GM19099 (cell line): Measurements from ENCODE around the gene CCDC78.

ENCODE experiments used
- POLR2A ChIP-seq: IDR thresholded peaks from 3 replicates; pipeline ENCODE4 v1.6.1; 2011; ENCODE audit warnings: low read depth; ENCODE audit not compliant: insufficient read length; ENCODE audit errors: extremely low read depth

CCDC78 gene

DNA sequence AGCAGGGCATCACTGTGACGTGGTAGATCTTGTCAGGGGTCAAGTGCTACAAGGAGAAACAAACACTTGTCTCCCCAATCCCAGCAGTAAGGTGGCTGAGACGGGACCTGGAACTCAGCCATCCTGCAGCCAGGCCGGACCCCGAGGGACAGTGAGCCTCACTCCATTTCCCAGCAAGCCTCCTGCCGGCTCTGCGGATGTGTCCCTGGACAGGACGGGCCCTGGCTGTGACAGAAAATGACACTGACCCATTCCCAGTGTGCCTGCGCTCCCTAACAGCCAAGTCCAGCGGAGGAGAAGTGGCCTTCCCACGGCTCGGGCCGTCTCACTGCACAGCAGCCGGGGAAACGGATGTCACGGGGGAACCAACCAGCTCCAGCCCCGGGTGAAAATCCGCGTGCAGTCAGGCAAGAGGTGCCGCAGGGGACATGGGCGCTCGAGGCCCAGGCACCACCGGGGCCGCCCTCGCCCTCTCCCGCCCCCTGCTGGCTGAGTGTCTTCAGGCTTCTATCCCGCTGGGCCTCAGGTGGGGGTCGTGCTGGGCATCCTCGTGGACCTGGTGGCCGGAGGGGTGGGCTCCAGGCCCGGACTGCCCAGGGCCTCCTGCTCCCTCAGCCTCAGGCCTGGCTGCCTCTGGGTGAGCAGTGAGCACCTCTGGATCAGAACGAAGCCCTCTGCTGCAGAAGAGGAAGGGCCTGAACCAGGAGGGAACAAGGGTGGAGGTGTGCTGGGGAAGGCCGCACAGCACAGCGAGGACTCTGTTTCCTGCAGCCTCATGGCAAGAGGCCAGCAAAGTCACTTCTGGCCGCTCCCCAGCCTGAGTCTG lies 7.4 kb upstream of the CCDC78 start:
- no peak for TF ChIP-seq POLR2A

DNA sequence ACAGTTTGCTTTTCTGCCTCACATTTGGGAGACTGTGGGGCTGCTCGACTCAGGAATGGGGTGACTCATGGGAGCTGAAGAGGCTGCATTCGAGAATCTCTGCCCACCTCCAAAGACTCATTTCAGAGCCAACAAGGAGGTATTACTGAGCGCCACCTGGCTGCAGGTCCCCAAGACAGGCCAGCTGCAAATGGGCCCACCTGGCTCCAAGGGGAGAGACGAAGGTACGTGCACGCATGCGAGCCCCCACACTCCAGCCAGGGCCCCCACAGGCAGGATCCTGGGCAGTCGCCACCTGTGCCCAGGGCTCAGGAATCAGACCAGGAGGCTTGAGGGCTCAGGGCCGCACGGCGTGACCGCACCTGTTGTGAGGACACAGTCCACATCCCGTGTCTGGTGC lies 6.7 kb upstream of the CCDC78 start:
- no peak for TF ChIP-seq POLR2A

DNA sequence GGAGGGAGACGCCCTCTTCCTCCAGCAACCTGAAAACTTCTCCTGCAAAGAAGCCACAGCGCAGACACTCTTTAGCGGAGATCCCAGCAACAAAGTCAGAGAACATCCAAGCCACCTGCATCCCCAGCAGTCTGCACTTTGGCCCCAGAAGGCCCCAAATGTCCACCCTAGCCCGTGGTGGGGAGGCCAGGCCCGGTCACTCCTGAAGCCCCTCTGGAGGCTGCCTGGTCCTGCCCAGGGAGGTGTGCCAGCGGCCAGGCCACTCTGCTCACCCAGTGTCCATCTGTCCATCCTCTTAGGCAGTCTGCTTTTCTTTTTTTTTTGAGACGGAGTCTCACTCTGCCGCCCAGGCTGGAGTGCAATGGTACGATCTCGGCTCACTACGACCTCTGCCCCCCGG lies 6.1 kb upstream of the CCDC78 start:
- TF ChIP-seq POLR2A: no peak

DNA sequence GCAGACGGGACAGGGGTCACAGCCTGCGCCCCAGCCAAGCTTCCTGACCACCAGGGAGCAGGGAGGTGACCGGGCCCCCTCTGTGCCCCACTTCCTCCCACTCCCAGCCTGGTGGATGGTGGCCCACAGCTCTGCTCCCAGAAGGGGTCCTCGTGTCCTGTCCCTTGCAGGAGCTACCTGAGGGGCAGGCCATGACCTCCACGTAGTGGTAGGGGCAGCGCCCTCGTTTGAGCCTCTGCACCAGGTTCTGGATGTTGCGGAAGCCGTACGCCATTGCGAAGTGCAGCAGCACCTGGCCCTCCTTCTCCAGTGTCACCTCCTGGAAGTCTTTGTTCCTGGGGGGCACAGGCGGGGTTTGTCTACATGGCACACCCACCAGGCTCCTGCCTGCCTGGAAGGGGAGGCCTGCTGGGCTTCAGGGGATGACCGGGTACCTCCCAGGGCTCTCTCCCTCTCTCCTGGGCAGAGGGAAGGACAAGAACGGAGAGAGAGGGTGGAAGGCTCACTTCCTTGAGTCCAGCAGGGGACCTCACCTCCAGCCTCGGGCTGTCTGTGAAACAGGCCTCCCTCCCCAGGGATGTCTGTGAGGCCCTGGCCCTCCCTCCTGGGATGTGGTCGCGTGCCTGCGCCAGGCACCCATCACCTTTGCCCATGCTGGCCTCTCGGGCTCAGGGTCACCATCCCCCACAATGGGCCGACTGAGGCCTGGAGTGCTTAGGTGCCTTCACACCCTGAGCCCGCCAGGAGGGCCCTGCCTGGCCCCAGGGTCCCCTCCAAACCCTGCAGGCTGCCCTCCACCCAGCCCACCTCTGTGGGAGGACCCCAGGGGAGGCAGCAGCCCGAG lies 4.6 kb upstream of the CCDC78 start:
- no peak for TF ChIP-seq POLR2A

DNA sequence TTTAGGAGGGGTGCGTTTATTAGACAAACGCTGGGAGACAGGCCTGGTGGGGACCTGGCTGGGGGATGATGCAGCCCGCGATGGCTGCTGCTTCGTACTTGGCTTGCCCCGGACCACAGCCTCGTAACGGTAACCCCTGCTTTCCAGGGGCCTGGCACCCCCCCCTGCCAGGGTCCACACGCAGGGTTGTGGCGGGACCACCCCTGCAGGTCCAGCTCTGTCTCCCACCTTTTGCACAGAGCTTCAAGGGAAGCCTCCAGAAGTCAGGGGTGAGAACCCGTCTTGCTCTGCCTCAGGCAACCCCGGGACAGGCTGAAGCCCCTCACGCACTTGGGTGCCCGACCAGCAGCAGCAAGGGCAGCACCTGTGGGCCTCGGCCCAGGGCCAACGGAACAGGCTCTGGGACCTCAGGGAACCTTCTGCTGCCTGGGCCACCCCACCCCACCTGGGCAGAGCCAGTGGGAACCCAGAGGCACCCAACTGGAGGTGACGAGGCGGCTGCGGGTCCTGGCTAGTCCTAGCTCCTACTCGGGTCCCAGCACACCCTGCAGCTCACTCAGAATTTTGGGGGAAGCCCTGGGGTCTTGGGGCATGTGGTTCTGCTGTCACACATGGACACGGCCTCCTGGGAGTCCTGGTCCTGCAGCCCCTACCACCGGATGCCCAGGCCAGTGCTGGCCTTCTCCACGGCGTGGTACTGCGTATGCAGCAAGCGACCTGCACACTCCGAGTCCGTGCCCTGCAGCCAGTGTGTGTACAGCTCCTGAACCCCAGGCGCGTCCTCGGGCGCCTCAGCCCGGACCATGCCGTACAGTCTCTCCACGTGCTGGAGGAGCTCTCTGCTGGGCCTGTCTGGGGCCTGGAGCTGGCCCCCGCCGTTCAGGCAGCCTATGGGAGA lies 3.8 kb upstream of the CCDC78 start:
- TF ChIP-seq POLR2A: no peak

DNA sequence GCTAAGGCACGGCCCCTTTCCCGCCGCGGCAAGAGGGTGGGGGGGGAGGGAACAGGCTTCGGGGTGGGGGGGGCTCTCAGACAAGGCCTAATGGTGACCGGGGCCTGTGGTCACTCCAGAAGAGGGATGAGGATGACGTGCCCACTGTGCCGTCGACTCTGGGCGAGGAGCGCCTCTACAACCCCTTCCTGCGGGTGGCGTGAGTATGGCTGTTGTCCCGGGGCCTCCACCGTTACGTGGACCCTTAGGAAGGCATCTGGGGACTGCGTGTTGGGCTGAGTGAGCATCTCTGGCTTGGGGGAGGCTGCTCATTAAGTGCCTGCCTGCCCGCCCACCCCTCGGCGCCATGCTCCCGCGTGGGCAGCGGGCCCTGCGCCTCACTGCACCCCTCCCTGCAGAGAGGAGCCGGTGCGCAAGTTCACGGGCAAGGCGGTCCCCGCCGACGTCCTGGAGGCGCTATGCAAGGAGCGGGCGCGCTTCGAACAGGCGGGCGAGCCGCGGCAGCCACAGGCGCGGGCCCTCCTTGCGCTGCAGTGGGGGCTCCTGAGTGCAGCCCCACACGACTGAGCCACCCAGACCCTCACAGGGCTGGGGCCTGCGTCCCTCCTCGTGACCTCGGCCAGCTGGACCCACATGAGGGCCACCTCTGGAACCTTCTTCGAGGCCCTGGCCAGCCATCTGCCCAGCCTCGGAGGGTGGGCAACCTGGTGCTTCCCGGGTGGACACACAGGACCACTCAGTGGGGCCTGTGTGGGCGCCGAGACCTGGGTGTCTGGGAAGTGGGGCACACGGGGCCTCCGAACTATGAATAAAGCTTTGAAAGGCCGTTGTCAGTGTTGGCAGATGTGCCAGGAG lies 2.9 kb upstream of the CCDC78 start:
- TF ChIP-seq POLR2A: no peak

DNA sequence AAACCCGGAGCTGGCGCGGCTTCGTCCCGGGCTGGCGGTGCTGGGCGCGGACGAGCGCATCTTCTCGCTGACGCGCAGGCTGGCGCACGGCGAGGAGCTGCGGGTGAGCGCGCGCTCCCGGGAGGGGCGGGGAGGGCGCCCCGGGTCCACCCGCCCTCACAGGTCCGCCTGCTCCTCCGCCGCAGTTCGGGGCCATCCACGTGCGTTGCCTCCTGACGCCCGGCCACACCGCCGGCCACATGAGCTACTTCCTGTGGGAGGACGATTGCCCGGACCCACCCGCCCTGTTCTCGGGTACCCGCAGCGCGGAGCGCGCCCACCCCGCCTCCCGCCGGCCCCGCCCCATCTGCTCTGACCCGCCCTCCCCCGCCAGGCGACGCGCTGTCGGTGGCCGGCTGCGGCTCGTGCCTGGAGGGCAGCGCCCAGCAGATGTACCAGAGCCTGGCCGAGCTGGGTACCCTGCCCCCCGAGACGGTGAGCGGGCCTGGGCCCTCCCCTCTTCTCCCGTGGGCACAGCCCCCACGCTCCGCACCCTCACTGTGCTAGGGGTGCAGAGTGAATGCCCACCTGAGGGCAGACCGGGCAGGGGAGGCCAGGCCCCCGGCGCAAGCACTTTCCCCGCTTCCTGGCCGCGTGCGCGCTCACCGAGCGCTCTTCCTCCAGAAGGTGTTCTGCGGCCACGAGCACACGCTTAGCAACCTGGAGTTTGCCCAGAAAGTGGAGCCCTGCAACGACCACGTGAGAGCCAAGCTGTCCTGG lies 2.1 kb upstream of the CCDC78 start:
- TF ChIP-seq POLR2A: peak; percentile 39

DNA sequence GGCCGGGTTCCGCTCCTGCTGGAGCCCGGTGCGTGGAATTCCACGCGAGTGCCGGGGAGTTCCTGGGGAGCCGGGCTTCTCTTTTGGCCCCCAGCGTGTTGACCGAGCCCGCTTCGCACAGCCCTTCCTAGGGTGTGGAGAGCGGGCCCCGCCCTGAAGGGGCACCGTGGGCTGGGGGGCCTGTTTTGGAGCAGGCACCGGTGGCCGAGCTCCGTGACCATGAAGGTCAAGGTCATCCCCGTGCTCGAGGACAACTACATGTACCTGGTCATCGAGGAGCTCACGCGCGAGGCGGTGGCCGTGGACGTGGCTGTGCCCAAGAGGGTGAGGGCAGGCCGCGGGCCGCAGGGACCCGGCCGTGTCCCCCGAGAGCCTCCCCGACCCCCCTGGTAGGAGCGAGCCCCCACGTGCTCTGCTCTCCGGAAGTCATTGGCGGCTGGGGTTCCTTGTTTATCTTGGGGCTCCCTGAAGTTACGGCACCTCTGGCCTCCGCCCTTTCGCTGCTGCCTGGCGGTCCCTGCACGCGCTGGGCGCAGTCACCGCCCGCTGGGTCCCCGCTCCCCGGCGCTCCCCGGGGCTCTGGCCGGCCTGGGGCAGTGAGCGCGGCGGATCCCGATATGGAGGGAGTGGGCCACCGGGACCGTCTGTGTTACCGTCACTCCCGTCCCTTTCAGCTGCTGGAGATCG lies 1.2 kb upstream of the CCDC78 start:
- TF ChIP-seq POLR2A: no peak

DNA sequence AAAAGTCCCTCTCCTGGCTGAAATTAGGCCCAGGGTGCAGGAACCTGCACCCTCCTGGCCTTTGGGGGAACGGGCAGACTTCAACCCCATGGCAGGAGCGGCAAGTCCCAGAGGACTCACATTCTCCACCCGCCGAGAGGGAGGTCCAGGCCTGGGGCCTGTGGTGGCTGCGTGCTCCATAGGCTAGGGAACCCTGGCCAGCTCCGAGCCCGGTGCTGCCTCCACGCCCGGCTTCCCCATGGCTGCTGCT lies 130 bp downstream of the CCDC78 start:
- TF ChIP-seq POLR2A: no peak

DNA sequence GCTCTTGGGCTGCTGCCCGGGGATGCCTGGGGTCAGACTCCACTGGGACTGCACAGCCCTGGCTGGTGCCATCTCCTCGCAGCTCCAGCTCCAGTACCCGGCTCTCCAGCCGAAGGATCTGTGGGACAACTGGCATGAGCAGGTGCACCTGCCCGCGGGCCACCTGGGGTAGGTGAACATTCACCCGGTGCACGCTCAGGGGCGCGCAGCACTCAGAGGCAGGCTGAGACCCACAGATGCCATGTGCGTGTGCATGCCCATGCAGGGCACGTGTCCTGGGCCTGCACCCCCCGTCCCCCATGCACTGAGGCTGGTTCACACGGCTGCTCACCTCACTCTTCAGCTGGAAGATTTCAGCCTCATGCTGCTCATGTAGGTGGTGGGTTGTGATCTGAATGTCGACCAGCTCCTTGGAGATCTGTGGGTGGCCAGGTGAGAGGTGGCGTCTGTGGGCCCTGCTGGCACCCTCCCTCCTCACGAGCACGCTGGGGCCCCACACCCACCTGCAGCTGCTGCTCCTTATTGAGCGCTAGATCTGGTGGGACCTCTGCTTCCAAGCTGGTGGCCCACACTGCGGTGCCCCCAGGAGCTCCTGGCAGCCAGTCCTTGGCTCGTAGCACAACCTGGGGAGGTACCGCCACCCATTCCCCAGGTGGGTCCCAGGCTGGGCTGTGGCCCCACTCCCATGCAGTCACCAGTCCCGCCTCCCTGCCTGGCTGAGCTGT lies 618 bp downstream of the CCDC78 start:
- no peak for TF ChIP-seq POLR2A

DNA sequence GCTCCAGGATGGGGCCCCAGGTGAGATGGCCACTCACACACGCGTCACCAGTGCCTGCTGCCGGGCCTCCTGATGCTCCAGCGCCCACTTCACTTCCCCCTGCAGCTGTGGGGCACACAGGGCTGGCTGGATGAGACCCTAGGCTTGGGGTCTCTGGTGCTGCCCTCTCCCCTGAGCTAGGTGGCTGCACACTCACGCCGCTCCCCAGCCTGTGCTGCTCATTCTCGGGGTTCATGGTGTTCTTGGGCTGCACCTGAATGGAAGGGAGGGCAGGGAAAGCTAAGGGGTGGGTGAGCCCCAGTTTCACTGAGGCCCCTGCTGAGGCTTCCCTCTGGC lies 1.2 kb downstream of the CCDC78 start:
- no peak for TF ChIP-seq POLR2A

DNA sequence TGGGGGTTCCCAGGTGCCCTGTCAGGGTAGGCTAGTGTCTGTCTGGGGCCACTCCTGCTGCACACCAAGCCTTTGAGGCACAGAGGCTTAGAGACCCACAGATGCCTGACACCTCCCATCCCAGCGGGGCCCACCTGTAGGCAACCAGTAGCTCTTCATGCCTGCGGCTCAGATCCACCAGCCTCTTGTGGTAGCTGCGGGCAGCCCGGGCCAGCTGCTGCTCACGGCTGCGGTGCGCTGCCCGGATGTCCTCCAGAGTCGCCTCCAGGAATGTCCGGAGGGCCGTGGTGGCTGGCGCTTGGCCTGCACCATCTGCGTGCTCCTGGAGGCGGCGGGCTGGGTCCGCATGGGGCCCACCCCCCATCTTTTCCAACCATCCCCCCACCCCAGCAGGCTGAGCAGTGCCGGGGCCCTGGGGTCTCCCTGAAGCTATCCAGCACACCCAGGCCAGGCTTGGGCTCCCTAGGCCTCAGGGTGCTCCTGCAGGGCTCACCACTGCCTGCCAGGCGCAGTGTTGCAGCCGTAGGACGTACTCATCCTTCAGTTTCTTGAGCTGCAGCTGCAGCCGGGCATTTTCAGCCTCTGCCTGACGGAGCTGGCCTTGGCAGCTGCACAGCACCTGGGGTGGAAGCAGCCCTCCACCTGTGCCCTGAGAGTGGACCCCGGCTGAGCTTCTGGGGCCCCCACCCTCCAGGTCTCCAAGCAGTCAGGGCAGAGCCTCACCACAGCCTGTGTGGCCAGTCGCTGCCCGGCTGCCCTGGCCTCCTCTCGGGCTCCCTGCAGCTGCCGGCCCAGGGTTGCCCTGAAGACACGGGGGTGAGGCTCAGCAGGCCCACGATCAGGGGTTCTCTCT lies 1.8 kb downstream of the CCDC78 start:
- no peak for TF ChIP-seq POLR2A
